Measurements from ENCODE around the gene MEIS2. TPM values are rescaled to one million over a fixed set of nuclear protein-coding genes. Genes with fewer than 3 reads are reported as not detected.

The MEIS2 gene
- total RNA-seq, 4 donors from 2014 or later: 7.5 to 40.4 (median 21.2) TPM

- TF ChIP-seq POLR2A (IDR thresholded peaks at IDR 0.05): no peak
- TF ChIP-seq, protein P1, sequence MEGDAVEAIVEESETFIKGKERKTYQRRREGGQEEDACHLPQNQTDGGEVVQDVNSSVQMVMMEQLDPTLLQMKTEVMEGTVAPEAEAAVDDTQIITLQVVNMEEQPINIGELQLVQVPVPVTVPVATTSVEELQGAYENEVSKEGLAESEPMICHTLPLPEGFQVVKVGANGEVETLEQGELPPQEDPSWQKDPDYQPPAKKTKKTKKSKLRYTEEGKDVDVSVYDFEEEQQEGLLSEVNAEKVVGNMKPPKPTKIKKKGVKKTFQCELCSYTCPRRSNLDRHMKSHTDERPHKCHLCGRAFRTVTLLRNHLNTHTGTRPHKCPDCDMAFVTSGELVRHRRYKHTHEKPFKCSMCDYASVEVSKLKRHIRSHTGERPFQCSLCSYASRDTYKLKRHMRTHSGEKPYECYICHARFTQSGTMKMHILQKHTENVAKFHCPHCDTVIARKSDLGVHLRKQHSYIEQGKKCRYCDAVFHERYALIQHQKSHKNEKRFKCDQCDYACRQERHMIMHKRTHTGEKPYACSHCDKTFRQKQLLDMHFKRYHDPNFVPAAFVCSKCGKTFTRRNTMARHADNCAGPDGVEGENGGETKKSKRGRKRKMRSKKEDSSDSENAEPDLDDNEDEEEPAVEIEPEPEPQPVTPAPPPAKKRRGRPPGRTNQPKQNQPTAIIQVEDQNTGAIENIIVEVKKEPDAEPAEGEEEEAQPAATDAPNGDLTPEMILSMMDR (IDR thresholded peaks at IDR 0.05): no peak
- no peak for DNase-seq
- Histone ChIP-seq H3K27me3 (peaks cover 0 to 24% of the 10 kb centered on the region in 2 donors), H3K27ac (peak overlapping the region in 1 of 4 donors; percentile 93), H3K4me3 (no peak overlapping the region), H3K9me3 (no peaks in the 10 kb centered on the region), H3K4me1 (no peaks in the 10 kb centered on the region), H3K36me3 (no peaks in the 10 kb centered on the region)
Measured at GRCh38 chr15:37108381-37109167, 8.2 kb upstream of the MEIS2 start.

- Histone ChIP-seq H3K27ac (peak overlapping the region in 1 of 4 donors; percentile 93), H3K9me3 (no peaks in the 10 kb centered on the region), H3K4me1 (no peaks in the 10 kb centered on the region), H3K36me3 (no peaks in the 10 kb centered on the region), H3K4me3 (peak overlapping the region in 1 of 4 donors; percentile 4), H3K27me3 (peaks cover 0 to 24% of the 10 kb centered on the region in 2 donors)
- TF ChIP-seq, protein P1 (IDR thresholded peaks at IDR 0.05): no peak
- no peak for TF ChIP-seq POLR2A (IDR thresholded peaks at IDR 0.05)
- no peak for DNase-seq
Measured at GRCh38 chr15:37107744-37108380, 7.5 kb upstream of the MEIS2 start.

DNA sequence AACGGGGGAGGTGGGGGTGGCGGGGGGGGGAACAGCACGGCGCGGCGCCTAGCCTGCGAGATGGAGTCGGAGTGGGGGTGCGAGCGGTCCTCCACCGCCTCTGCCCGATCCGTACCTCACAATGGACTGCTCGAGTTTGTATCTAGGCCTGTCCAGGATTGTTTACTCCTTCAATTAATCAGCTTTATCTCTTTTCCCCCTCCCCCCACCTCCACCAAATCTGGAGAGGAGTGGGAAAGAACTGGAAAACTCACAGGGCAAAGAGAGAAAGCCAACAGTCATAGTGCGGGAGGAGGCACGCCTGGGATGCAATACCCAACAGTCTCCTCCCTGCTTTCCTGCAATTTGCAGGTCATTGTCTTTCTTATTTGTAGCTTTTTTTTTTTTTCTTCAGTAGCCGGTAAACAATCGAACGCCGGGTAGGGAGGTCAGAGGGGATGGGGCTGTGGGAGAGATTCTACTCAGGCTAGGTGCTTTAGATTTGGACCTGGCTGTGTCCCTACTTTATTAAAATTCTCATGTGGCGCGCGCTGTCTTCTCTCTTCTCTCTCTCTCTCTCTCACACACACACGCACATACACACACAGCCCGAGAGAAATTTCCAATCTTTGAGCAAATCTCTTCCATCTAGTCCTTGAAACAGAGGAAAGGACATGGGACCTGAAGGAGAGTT, 6.9 kb upstream of the MEIS2 start:
- H3K27me3 ChIP-seq: peaks cover 0 to 24% of the 10 kb centered on the region in 2 donors
- TF ChIP-seq POLR2A (IDR thresholded peaks at IDR 0.05): no peak
- TF ChIP-seq, protein P1 (IDR thresholded peaks at IDR 0.05): no peak
- H3K4me3 ChIP-seq: peak overlapping the region in 1 of 4 donors; percentile 32

DNA sequence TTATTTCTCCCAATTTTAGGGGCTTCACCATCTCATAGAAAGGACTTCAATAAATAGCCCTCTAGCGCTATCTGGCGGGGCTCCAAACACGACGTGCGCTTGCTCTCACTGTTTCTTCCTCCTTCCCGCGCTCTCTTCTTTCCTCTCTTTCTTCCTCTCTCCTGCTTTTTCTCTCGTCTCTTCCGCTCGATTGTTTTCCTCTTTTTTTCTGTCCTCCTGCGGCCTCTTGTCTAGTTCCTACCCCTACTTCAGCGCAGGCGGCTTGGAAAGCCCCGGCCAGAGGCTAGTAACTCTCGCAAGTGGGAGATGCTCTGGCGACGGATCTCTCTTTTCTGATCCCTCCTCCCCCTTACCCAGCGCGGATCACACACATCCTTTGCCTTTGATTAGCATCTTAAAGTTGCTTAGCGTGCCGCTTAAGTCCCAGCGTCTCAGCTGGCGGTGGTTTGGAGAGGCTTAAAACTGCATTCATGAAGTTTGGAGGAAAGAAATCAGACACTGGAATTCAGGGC, 6.2 kb upstream of the MEIS2 start:
- no peak for TF ChIP-seq POLR2A (IDR thresholded peaks at IDR 0.05)
- TF ChIP-seq, protein P1 (IDR thresholded peaks at IDR 0.05): peak in 2 of 6 experiments; percentile 17 to 26
- Histone ChIP-seq H3K27me3 (peaks cover 0 to 26% of the 10 kb centered on the region in 2 donors), H3K36me3 (no peaks in the 10 kb centered on the region), H3K9me3 (no peaks in the 10 kb centered on the region), H3K4me1 (peaks cover 0 to 6% (median 0%) of the 10 kb centered on the region in 4 donors), H3K27ac (peak overlapping the region in 1 of 4 donors; percentile 93), H3K4me3 (peak overlapping the region in 1 of 4 donors; percentile 32)
- DNase-seq: no peak

More for the DNA sequence above, 6.9 kb upstream of the MEIS2 start:
- no peak for DNase-seq
- no peaks in the 10 kb centered on the region for H3K9me3 ChIP-seq
- H3K4me1 ChIP-seq: no peaks in the 10 kb centered on the region
- peak overlapping the region in 1 of 4 donors; percentile 93 for H3K27ac ChIP-seq
- H3K36me3 ChIP-seq: no peaks in the 10 kb centered on the region

GRCh38 chr15:37105889-37106288, 5.5 kb upstream of the MEIS2 start:
- Histone ChIP-seq H3K27ac (peak overlapping the region in 1 of 4 donors; percentile 93), H3K36me3 (no peaks in the 10 kb centered on the region), H3K27me3 (peaks cover 0 to 30% of the 10 kb centered on the region in 2 donors), H3K4me3 (no peak overlapping the region), H3K9me3 (no peaks in the 10 kb centered on the region), H3K4me1 (peaks cover 0 to 6% (median 0%) of the 10 kb centered on the region in 4 donors)
- no peak for DNase-seq
- TF ChIP-seq, protein P1 (IDR thresholded peaks at IDR 0.05): no peak
- TF ChIP-seq POLR2A (IDR thresholded peaks at IDR 0.05): no peak

Measured in Peyer's patch (tissue), 4 donors.